GM21367 (cell line): ENCODE measurements around the gene SCRN1.
"Not testable (repeated sequence)": the region's sequence is repeated elsewhere in the genome, so short reads cannot be mapped to it uniquely, and the experiment has no call there.

ENCODE experiments used
- ATAC-seq: cut with Tn5 transposase; IDR thresholded peaks from one replicate; pipeline ENCODE4 v1.9.1; 2021; ENCODE audit not compliant: unreplicated experiment

The SCRN1 gene

GRCh38 chr7:29893351-29893965 lies 96.1 kb downstream of the SCRN1 start:
- no peak for ATAC-seq

- no peak for ATAC-seq
Observed at GRCh38 chr7:29892231-29892630, 97.4 kb downstream of the SCRN1 start.

GRCh38 chr7:29891766-29892165 lies 97.8 kb downstream of the SCRN1 start:
- ATAC-seq = no peak

- not testable (repeated sequence) for ATAC-seq
Observed at GRCh38 chr7:29890786-29891185, 98.8 kb downstream of the SCRN1 start.

GRCh38 chr7:29890251-29890650 lies 99.3 kb downstream of the SCRN1 start:
- no peak for ATAC-seq

GRCh38 chr7:29889288-29889687 lies 100.3 kb downstream of the SCRN1 start:
- no peak for ATAC-seq

DNA sequence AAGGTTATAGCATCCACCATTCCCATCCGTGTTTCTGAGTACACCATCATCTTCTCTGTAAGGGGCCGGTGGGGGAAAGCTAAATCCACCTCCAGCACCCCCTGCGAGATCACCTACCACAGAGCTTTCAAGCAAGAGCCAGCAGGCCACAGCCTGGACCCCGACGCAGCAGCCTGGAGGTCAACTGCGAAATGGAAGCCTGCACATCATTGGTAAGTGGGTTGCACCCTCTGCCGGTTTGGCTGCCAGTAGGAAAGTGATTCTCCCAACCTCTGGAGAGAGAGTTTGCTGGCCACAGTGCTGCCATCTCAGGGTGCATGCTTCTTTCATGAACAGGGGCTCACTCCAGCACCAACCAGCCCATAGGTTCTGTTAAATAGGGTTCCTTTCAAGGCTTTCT lies 101.6 kb downstream of the SCRN1 start:
- no peak for ATAC-seq

- ATAC-seq = no peak
Observed at GRCh38 chr7:29886827-29887226, 102.8 kb downstream of the SCRN1 start.

GRCh38 chr7:29885626-29886025 lies 104.0 kb downstream of the SCRN1 start:
- ATAC-seq = no peak

DNA sequence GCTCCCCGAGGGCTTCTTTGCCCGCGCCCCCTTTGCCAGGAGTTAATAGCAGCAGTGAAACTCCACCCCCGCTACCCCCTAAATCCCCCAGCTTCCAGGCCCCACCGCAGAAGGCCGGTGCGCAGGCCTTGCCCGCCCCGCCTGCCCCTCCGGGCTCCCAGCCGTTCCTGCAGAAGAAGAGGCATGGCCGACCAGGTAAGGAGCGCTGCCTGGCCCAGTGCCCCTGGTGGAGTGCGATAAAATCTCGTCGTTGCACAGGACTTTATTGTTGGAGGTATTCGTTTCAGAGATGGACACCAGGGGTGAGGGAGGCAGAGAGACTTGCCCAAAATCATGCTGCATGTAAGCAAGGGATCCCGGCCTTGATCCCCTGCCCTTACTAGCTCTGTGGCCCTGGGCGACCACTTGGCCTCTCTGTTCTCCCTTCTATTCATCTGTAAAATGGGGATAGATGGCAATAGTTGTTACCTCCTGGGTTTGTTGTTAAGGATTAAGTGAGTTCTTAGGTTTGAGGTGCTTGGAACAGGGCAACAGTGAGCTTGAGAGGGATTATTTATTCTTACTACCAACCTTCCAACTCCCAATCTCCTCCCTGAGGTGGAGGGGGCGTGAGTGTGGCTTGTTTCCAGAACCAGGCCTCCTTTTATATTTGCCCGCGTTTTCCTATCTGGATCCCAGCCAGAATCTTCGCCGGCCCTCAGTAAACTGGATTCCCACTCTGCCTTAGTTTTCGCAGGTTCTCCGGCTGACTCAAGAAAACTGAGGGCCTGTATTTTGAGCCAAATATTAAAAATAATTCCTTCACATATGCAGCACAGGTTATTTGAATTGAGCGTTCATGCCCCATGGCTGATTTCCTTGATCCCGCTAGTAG lies 105.0 kb downstream of the SCRN1 start:
- no peak for ATAC-seq

DNA sequence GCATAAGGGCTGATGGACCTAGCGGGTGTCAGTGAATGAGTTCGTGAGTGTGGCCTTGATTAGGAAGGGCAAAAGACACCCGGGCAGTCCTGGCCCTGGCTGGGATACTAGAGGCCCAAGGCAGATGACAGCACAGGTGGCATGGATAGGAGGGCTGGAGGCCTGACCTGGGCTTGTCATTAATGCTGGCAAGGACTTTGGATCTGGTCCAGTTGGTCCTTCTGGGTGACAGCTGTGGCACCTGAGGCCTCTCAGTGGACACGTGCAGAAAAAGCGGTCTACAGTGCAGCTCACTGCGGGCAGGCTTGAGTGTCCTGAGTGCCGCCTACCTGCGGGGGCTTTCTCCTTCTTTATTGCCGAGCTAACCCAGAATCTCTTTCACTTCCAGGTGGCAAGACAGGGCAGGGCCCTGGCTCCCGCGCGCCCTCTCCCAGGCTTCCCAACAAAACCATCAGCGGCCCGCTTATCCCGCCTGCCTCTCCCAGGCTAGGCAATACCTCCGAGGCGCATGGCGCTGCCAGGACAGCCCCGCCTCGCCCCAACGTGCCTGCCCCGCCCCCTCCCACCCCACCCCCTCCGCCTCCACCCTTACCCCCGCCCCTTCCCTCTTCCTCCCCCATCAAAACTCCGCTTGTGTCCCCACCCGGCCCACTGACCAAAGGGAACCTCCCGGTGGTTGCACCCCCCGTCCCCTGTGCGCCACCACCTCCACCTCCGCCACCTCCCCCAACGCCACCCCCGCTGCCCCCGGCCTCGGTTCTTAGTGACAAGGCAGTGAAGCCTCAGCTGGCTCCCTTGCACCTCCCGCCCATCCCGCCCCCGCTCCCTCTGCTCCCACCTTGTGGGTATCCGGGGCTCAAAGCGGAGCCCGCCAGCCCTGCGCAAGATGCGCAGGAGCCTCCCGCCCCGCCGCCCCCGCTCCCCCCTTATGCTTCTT lies 105.9 kb downstream of the SCRN1 start:
- no peak for ATAC-seq

GRCh38 chr7:29882481-29882880 lies 107.1 kb downstream of the SCRN1 start:
- ATAC-seq = no peak

GRCh38 chr7:29881724-29882123 lies 107.9 kb downstream of the SCRN1 start:
- no peak for ATAC-seq

DNA sequence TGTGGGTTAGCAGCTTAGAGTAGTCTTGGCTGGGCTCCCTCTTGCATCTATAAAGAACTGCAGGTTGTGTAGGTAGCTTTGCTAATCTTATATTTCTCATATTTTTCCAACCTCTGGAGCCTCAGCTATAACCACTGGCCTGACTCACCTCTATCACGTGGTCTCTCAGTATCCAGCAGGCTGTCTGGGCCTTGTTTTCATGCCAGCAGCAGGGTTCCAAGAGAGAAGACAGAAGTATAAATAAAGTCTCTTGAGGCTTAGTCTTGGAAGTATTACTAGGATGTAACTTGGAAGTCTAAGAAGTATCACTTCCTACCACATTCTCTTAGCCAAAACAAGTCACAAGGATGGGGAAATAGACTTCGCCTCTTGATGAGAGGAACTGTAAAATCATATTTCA lies 110.0 kb downstream of the SCRN1 start:
- no peak for ATAC-seq

DNA sequence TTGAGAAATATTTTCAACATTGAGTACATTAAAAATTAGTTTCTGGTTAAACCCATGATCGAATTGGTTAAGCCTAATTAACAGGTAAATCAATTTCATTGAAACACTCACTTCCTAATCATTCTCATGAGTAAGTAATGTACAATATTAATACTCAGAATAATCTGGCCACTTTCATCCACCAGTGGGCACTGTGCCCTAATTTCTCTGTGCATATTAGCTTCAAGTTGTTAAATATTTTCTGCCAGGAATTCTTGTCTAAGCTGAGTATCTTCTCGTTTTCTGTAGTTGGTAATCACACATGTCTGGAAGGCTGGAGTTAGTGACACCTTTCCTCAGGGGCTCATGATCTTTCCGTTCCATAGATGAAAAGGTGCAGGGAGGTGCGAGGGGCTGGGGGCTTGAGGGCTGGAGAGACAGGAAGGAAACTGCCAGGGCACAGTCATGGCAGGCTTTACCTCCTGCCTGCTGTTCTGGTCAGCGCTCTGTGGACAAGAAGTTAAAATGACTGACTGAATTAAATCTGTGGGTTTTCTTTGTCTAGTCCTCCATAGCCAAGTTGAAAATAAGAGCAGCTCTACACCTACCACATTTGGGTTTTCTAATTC lies 111.4 kb downstream of the SCRN1 start:
- no peak for ATAC-seq

- no peak for ATAC-seq
Observed at GRCh38 chr7:29877196-29877595, 112.4 kb downstream of the SCRN1 start.

DNA sequence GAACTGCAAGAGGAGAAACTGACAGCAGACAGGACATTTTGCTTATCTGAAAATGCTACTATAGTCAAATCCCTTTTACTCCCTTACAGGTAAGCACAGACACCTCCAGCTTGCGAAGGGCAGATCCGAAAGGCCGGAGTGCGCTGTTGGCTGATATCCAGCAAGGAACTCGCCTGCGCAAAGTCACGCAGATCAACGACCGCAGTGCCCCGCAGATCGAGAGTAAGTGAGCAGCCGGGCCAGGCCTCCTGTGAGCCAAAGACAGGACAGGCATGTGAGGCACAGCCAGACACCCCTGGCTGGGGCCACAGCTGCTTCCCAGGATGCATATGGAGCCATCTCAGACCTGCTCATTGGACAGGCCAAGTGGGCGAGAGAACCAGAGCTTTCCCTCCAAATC lies 113.9 kb downstream of the SCRN1 start:
- ATAC-seq = no peak

- ATAC-seq = no peak
Observed at GRCh38 chr7:29873644-29874294, 115.8 kb downstream of the SCRN1 start.

DNA sequence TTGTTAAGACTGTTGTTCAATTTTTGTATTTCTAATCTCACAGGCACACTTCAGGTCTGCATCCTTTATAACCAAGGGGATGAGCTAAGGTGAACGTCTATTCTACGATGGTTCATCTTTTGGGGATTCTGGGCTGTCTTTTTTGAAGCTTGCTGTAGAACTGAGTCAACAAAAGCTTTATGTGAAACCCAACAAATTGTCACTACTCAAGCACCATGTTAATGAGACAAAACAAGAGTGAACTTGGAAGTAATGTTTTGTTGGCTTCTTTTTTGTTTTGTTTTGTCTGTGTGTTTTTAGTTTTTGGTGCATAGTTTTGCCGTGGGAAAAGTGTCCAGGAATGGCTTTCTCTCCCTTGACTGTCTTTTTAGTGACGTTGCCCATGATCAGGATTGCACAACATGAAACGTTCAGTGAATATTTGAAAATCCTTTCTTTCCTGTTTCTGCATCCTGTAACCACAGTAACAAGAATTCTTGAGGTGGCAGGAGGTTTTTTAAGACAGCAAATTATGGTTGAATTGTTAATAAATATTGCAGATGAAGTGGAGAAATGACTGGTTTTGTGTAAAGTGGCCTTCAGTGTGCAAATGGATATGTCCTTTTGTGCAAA lies 117.7 kb downstream of the SCRN1 start:
- ATAC-seq = no peak
